H9 (cell line): ENCODE results near the gene CAB39L. TPM values are rescaled to one million over a fixed set of nuclear protein-coding genes. Genes with fewer than 3 reads are reported as not detected.

Experiments
- DNase-seq: peaks from one replicate; pipeline ENCODE4 v3.0.0-alpha.2; 2017
- H2AFZ ChIP-seq: one replicate; pipeline ENCODE4 v1.6.1; 2013; ENCODE audit warnings: mild to moderate bottlenecking, low read length, control low read depth, moderate library complexity
- H2AK5ac ChIP-seq: 2 replicates; pipeline ENCODE4 v1.6.1; 2013; ENCODE audit warnings: low read length, control low read depth, mixed read lengths; ENCODE audit not compliant: insufficient read length
- H2BK120ac ChIP-seq: one replicate; pipeline ENCODE4 v1.6.1; 2013; ENCODE audit warnings: low read depth, mild to moderate bottlenecking, low read length, control low read depth, inconsistent platforms; ENCODE audit not compliant: poor library complexity, severe bottlenecking
- H2BK12ac ChIP-seq: 2 replicates; pipeline ENCODE4 v1.6.1; 2013; ENCODE audit warnings: low read length, control low read depth, mixed read lengths, low read depth; ENCODE audit not compliant: insufficient read length
- H2BK15ac ChIP-seq: 2 replicates; pipeline ENCODE4 v1.6.1; 2013; ENCODE audit warnings: low read depth, low read length, control low read depth
- H2BK20ac ChIP-seq: one replicate; pipeline ENCODE4 v1.6.1; 2013; ENCODE audit warnings: low read depth, mild to moderate bottlenecking, low read length, control low read depth, inconsistent platforms; ENCODE audit not compliant: poor library complexity, severe bottlenecking
- H2BK5ac ChIP-seq: 2 replicates; pipeline ENCODE4 v1.6.1; 2013; ENCODE audit warnings: low read length, control low read depth, mixed read lengths; ENCODE audit not compliant: insufficient read length
- H3K14ac ChIP-seq: 2 replicates; pipeline ENCODE4 v1.6.1; 2013; ENCODE audit warnings: low read length, control low read depth; ENCODE audit not compliant: insufficient read depth
- H3K18ac ChIP-seq: 2 replicates; pipeline ENCODE4 v1.6.1; 2013; ENCODE audit warnings: low read depth, mild to moderate bottlenecking, mixed read lengths, low read length, control low read depth; ENCODE audit not compliant: insufficient read length
- H3K23ac ChIP-seq: 2 replicates; pipeline ENCODE4 v1.6.1; 2013; ENCODE audit warnings: low read length, control low read depth, mixed read lengths, low read depth; ENCODE audit not compliant: insufficient read length
- H3K23me2 ChIP-seq: 2 replicates; pipeline ENCODE4 v1.6.1; 2013; ENCODE audit warnings: low read depth, mild to moderate bottlenecking, mixed read lengths, low read length, control low read depth; ENCODE audit not compliant: insufficient read length, poor library complexity, severe bottlenecking
- H3K27ac ChIP-seq: 2 replicates; pipeline ENCODE4 v1.5.1; 2013; ENCODE audit warnings: low read length, control low read depth, mixed read lengths, low read depth; ENCODE audit not compliant: insufficient read length
- H3K27me3 ChIP-seq: 2 replicates; pipeline ENCODE4 v1.6.1; 2013; ENCODE audit warnings: low read length, control low read depth, inconsistent platforms; ENCODE audit not compliant: insufficient read depth
- H3K4ac ChIP-seq: 2 replicates; pipeline ENCODE4 v1.6.1; 2013; ENCODE audit warnings: low read depth, mild to moderate bottlenecking, control low read depth, inconsistent platforms, low read length, moderate library complexity
- H3K4me1 ChIP-seq: 2 replicates; pipeline ENCODE4 v1.6.1; 2013; ENCODE audit warnings: low read length, control low read depth, inconsistent platforms; ENCODE audit not compliant: insufficient read depth
- H3K4me2 ChIP-seq: 2 replicates; pipeline ENCODE4 v1.6.1; 2013; ENCODE audit warnings: low read length, control low read depth, mixed read lengths; ENCODE audit not compliant: insufficient read length, insufficient read depth
- H3K56ac ChIP-seq: 2 replicates; pipeline ENCODE4 v1.6.1; 2013; ENCODE audit warnings: low read depth, mild to moderate bottlenecking, mixed read lengths, low read length, control low read depth; ENCODE audit not compliant: insufficient read length
- H3K79me1 ChIP-seq: 2 replicates; pipeline ENCODE4 v1.6.1; 2013; ENCODE audit warnings: low read depth, mild to moderate bottlenecking, moderate library complexity, low read length, control low read depth, inconsistent platforms; ENCODE audit not compliant: insufficient read depth, poor library complexity, severe bottlenecking
- H3K79me2 ChIP-seq: 2 replicates; pipeline ENCODE4 v1.6.1; 2013; ENCODE audit warnings: low read length, control low read depth, inconsistent platforms; ENCODE audit not compliant: insufficient read depth
- H3K9ac ChIP-seq: 2 replicates; pipeline ENCODE4 v1.6.1; 2013; ENCODE audit warnings: low read length, control low read depth, mixed read lengths; ENCODE audit not compliant: insufficient read length; ENCODE audit errors: extremely low read depth
- H3K9me3 ChIP-seq: one replicate; pipeline ENCODE4 v1.6.1; 2013; ENCODE audit warnings: low read depth, low read length, inconsistent platforms; ENCODE audit not compliant: control insufficient read depth
- H3T11ph ChIP-seq: one replicate; pipeline ENCODE4 v1.6.1; 2013; ENCODE audit warnings: mild to moderate bottlenecking, low read length, control low read depth, inconsistent platforms
- H4K20me1 ChIP-seq: one replicate; pipeline ENCODE4 v1.6.1; 2013; ENCODE audit not compliant: control insufficient read depth, insufficient read length, insufficient read depth
- H4K5ac ChIP-seq: 2 replicates; pipeline ENCODE4 v1.6.1; 2013; ENCODE audit warnings: low read depth, mild to moderate bottlenecking, mixed read lengths, low read length, control low read depth; ENCODE audit not compliant: insufficient read length
- H4K8ac ChIP-seq: replicated peaks from 2 replicates; pipeline ENCODE4 v1.6.1; 2013; ENCODE audit warnings: low read length, control low read depth, mixed read lengths, low read depth; ENCODE audit not compliant: insufficient read length
- H4K91ac ChIP-seq: 2 replicates; pipeline ENCODE4 v1.6.1; 2013; ENCODE audit warnings: low read depth, mild to moderate bottlenecking, moderate library complexity, mixed read lengths, low read length, control low read depth; ENCODE audit not compliant: insufficient read length
- H3K27ac Mint-ChIP-seq, 3 experiments: 2 replicates in 2 of 3; 3 replicates in 1 of 3; pipeline ENCODE4 v1.8.0; 2020 to 2021; ENCODE audit warnings: mixed read lengths in 3 of 3, mild to moderate bottlenecking in 1 of 3, moderate library complexity in 1 of 3
- H3K27me3 Mint-ChIP-seq: 2 replicates; pipeline ENCODE4 v1.8.0; 2021; ENCODE audit warnings: low read depth, mild to moderate bottlenecking, moderate library complexity, mixed read lengths
- H3K36me3 Mint-ChIP-seq, 3 experiments: 2 replicates in 2 of 3; 3 replicates in 1 of 3; pipeline ENCODE4 v1.8.0; 2020 to 2021; ENCODE audit warnings: low read depth in 3 of 3, mixed read lengths in 3 of 3; ENCODE audit not compliant: insufficient read depth in 1 of 3
- H3K4me1 Mint-ChIP-seq, 2 experiments: 2 replicates each; pipeline ENCODE4 v1.8.0; 2020; ENCODE audit warnings: mixed read lengths in 2 of 2
- H3K4me3 Mint-ChIP-seq, 2 experiments: 2 replicates in 1 of 2; 3 replicates in 1 of 2; pipeline ENCODE4 v1.8.0; 2020 to 2021; ENCODE audit warnings: mild to moderate bottlenecking in 2 of 2, mixed read lengths in 2 of 2, moderate library complexity in 1 of 2
- H3K9me3 Mint-ChIP-seq, 2 experiments: 2 replicates in 1 of 2; 3 replicates in 1 of 2; pipeline ENCODE4 v1.8.0; 2020; ENCODE audit warnings: mild to moderate bottlenecking in 2 of 2, mixed read lengths in 2 of 2, moderate library complexity in 1 of 2
- CTCF ChIP-seq: fragments of 200-600 bp; sonication (generic); conservative IDR thresholded peaks from 3 replicates; pipeline ENCODE4 v1.8.0; 2021; ENCODE audit warnings: antibody characterized with exemption, mild to moderate bottlenecking
- total RNA-seq: library from RNA; stranded (reverse); gene quantifications from 2 replicates; pipeline ENCODE4 v1.2.1, GENCODE V29; 2021

CAB39L gene
- total RNA-seq, 1 experiment from 2014 or later: 6.0 TPM

DNA sequence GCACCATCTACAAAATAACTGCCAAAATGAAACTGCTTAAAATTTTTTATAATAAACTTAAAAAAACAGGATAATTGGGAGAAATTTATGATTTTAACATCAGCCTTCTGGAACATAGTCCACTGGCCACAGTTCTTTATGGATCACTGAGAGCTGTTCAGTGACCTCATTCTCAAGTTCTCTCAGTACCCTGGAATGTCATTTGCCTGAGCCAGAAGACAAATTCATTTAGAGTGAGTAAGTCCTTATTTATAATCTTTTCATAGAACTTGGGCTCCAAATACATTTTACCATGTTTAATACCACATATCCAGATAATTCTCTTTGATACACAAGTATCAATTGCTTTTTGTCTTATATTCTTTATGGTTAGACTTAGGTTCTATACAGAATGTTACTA is 87.6 kb downstream of the CAB39L start:
- H3K9ac ChIP-seq: no peak overlapping the region
- no peak overlapping the region for H4K5ac ChIP-seq
- no peaks in the 10 kb centered on the region; a peak in 1 of 7 replicates for H3K36me3 Mint-ChIP-seq
- no peak overlapping the region for H3K4me3 Mint-ChIP-seq
- no peak overlapping the region for H2BK5ac ChIP-seq
- H3K4me1 ChIP-seq: no peaks in the 10 kb centered on the region
- H3K4me1 Mint-ChIP-seq: no peaks in the 10 kb centered on the region
- no peaks in the 10 kb centered on the region for H3K79me2 ChIP-seq
- H3K79me1 ChIP-seq: no peaks in the 10 kb centered on the region
- H3K9me3 Mint-ChIP-seq: peaks cover 2 to 3% of the 10 kb centered on the region in 2 experiments; a peak in 2 of 5 replicates
- H3K18ac ChIP-seq: no peak overlapping the region
- no peaks in the 10 kb centered on the region for H3K27me3 Mint-ChIP-seq
- H4K20me1 ChIP-seq: no peaks in the 10 kb centered on the region
- no peak overlapping the region for H3K4ac ChIP-seq
- DNase-seq: no peak
- no peak overlapping the region for H3K56ac ChIP-seq
- H2BK15ac ChIP-seq: no peak overlapping the region
- no peak overlapping the region for H3K27ac ChIP-seq
- no peak overlapping the region for H2BK12ac ChIP-seq
- H3K23ac ChIP-seq: no peak overlapping the region
- no peak overlapping the region for H2BK120ac ChIP-seq
- H2AFZ ChIP-seq: no peak overlapping the region
- no peak overlapping the region for H4K8ac ChIP-seq
- H3T11ph ChIP-seq: no peak overlapping the region
- no peak overlapping the region for H2BK20ac ChIP-seq
- H3K27ac Mint-ChIP-seq: no peak overlapping the region
- TF ChIP-seq CTCF: no peak
- H3K4me2 ChIP-seq: no peak overlapping the region
- H2AK5ac ChIP-seq: no peak overlapping the region
- no peak overlapping the region for H4K91ac ChIP-seq
- no peaks in the 10 kb centered on the region for H3K27me3 ChIP-seq
- H3K14ac ChIP-seq: no peak overlapping the region
- no peaks in the 10 kb centered on the region for H3K23me2 ChIP-seq
- no peaks in the 10 kb centered on the region for H3K9me3 ChIP-seq
